Measurements from ENCODE around the gene TANGO6. TPM values are rescaled to one million over a fixed set of nuclear protein-coding genes. Genes with fewer than 3 reads are reported as not detected.

Gene TANGO6
- total RNA-seq, 1 donor, result 38.0 TPM

- Histone ChIP-seq H3K9me3 (ENCODE audit: low read depth, low read length) (no peaks in the 10 kb centered on the region), H3K27me3 (ENCODE audit: insufficient read depth, low read length) (no peaks in the 10 kb centered on the region), H2AFZ (ENCODE audit: low read length) (no peak overlapping the region), H4K20me1 (ENCODE audit: insufficient read depth, low read length) (no peaks in the 10 kb centered on the region), H3K4me1 (ENCODE audit: insufficient read depth, low read length) (peaks cover 7% of the 10 kb centered on the region), H3K79me2 (ENCODE audit: insufficient read depth, low read length) (no peaks in the 10 kb centered on the region), H3K4me2 (ENCODE audit: insufficient read depth, low read length) (no peak overlapping the region), H3K4me3 (ENCODE audit: insufficient read depth, low read length) (no peak overlapping the region), H3K36me3 (ENCODE audit: insufficient read depth, low read length) (no peaks in the 10 kb centered on the region), H3K27ac (ENCODE audit: low read depth, low read length) (no peak overlapping the region)
- no peak for DNase-seq (ENCODE audit: insufficient read length, low spot score, missing footprints)
- no peak for TF ChIP-seq CTCF (IDR thresholded peaks at IDR 0.05; ENCODE audit: extremely low read depth, low read depth, low read length)
Measured at GRCh38 chr16:68806422-68806821, 36.9 kb upstream of the TANGO6 start.

GRCh38 chr16:68806981-68807380 lies 36.4 kb upstream of the TANGO6 start:
- H4K20me1 ChIP-seq (ENCODE audit: insufficient read depth, low read length), result no peaks in the 10 kb centered on the region
- H3K4me3 ChIP-seq (ENCODE audit: insufficient read depth, low read length), result no peak overlapping the region
- no peak for TF ChIP-seq CTCF (IDR thresholded peaks at IDR 0.05; ENCODE audit: extremely low read depth, low read depth, low read length)
- no peak for DNase-seq (ENCODE audit: insufficient read length, low spot score, missing footprints)
- no peak overlapping the region for H3K4me2 ChIP-seq (ENCODE audit: insufficient read depth, low read length)
- no peaks in the 10 kb centered on the region for H3K27me3 ChIP-seq (ENCODE audit: insufficient read depth, low read length)
- H3K36me3 ChIP-seq (ENCODE audit: insufficient read depth, low read length), result no peaks in the 10 kb centered on the region
- H2AFZ ChIP-seq (ENCODE audit: low read length), result no peak overlapping the region
- H3K79me2 ChIP-seq (ENCODE audit: insufficient read depth, low read length), result no peaks in the 10 kb centered on the region
- H3K27ac ChIP-seq (ENCODE audit: low read depth, low read length), result no peak overlapping the region
- peaks cover 1% of the 10 kb centered on the region for H3K4me1 ChIP-seq (ENCODE audit: insufficient read depth, low read length)
- no peaks in the 10 kb centered on the region for H3K9me3 ChIP-seq (ENCODE audit: low read depth, low read length)

DNA sequence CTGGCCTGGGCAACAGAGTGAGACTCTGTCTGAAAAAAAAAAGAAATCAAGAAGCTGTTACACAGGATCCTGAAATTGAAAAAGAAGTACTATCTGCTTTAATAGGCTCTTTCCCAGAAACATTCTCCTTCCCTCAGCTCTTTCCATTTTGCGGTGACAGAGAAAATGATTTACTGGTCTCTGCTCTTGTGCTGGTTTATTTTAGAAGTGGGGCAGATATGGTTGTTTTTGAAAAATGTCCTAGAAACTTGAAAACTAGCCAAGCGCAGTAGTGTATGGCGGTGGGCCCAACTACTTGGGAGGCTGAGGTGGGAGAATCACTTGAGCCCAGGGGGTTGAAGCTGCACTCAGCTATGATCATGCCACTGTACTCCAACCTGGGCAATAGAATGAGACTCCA lies 28.8 kb upstream of the TANGO6 start:
- Histone ChIP-seq H4K20me1 (ENCODE audit: insufficient read depth, low read length) (no peaks in the 10 kb centered on the region), H3K4me3 (ENCODE audit: insufficient read depth, low read length) (no peak overlapping the region), H2AFZ (ENCODE audit: low read length) (no peak overlapping the region), H3K4me2 (ENCODE audit: insufficient read depth, low read length) (no peak overlapping the region), H3K36me3 (ENCODE audit: insufficient read depth, low read length) (no peaks in the 10 kb centered on the region), H3K79me2 (ENCODE audit: insufficient read depth, low read length) (no peaks in the 10 kb centered on the region), H3K27ac (ENCODE audit: low read depth, low read length) (no peak overlapping the region), H3K4me1 (ENCODE audit: insufficient read depth, low read length) (no peaks in the 10 kb centered on the region), H3K9me3 (ENCODE audit: low read depth, low read length) (no peaks in the 10 kb centered on the region), H3K27me3 (ENCODE audit: insufficient read depth, low read length) (no peaks in the 10 kb centered on the region)
- TF ChIP-seq CTCF (IDR thresholded peaks at IDR 0.05; ENCODE audit: extremely low read depth, low read depth, low read length), result no peak
- no peak for DNase-seq (ENCODE audit: insufficient read length, low spot score, missing footprints)

DNA sequence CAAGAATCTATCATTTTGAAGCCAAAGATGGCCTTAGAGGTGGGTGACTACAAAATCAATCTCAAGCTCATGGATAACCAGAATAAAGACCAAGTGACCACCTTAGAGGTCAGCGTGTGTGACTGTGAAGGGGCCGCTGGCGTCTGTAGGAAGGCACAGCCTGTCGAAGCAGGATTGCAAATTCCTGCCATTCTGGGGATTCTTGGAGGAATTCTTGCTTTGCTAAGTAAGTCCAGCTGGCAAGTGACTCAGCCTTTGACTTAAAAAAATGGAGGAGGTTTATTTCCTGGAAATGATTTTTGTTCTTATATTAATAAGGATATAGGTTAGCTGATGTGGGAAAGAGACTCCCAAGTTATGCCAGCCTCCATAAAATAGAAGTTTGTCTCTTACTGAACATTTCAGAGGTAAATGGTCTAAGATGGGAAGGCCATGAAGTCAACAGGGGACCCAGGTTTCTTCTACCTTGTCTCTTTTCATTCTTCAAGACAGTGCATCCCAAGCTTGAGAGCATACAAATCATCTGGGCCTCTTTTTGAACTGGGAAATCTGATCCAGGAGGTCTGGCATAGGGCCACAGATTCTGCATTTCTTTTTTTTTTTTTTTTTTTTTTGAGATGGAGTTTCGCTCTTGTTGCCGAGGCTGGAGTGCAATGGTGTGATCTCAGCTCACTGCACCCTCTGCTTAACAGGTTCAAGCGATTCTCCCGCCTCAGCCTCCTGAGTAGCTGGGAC lies 19.8 kb upstream of the TANGO6 start:
- H2AFZ ChIP-seq (ENCODE audit: low read length), result peak overlapping the region; percentile 57
- H3K79me2 ChIP-seq (ENCODE audit: insufficient read depth, low read length), result no peaks in the 10 kb centered on the region
- TF ChIP-seq CTCF (IDR thresholded peaks at IDR 0.05; ENCODE audit: extremely low read depth, low read depth, low read length), result no peak
- H3K4me1 ChIP-seq (ENCODE audit: insufficient read depth, low read length), result peaks cover 22% of the 10 kb centered on the region
- no peaks in the 10 kb centered on the region for H3K36me3 ChIP-seq (ENCODE audit: insufficient read depth, low read length)
- H3K9me3 ChIP-seq (ENCODE audit: low read depth, low read length), result no peaks in the 10 kb centered on the region
- peak; percentile 93 for DNase-seq (ENCODE audit: insufficient read length, low spot score, missing footprints)
- H3K4me2 ChIP-seq (ENCODE audit: insufficient read depth, low read length), result peak overlapping the region; percentile 72
- H4K20me1 ChIP-seq (ENCODE audit: insufficient read depth, low read length), result no peaks in the 10 kb centered on the region
- no peak overlapping the region for H3K4me3 ChIP-seq (ENCODE audit: insufficient read depth, low read length)
- H3K27me3 ChIP-seq (ENCODE audit: insufficient read depth, low read length), result no peaks in the 10 kb centered on the region
- H3K27ac ChIP-seq (ENCODE audit: low read depth, low read length), result peak overlapping the region; percentile 69

Measured in osteoblast (primary cell).